Esophagus muscularis mucosa (tissue), 3 donors: ENCODE measurements around the gene TCERG1L.

Source experiments
- CTCF ChIP-seq, 3 experiments: fragments of 200-600 bp in 2 of 3; fragments of 450-650 bp in 1 of 3; sonication (generic) in 2 of 3; IDR thresholded peaks; one replicate each; pipeline ENCODE4 v1.5.1; 2017 to 2019; ENCODE audit warnings: antibody characterized with exemption in 3 of 3, mild to moderate bottlenecking in 2 of 3, moderate library complexity in 1 of 3
- POLR2AphosphoS5 ChIP-seq, 2 donors: sonication (generic); formaldehyde crosslinking; IDR thresholded peaks; one replicate each; pipeline ENCODE4 v1.6.1; 2017; ENCODE audit warnings: antibody characterized with exemption in 2 of 2

- no peak for TF ChIP-seq CTCF (IDR thresholded peaks at IDR 0.05)
- TF ChIP-seq POLR2AphosphoS5 (IDR thresholded peaks at IDR 0.05) = no peak
Measured at GRCh38 chr10:131204406-131205152, 106.9 kb downstream of the TCERG1L start.
